GM18951 (cell line): Measurements from ENCODE around the gene ATXN10.
"Not testable (repeated sequence)": the region's sequence is repeated elsewhere in the genome, so short reads cannot be mapped to it uniquely, and the experiment has no call there.

ENCODE experiments used
- POLR2A ChIP-seq: IDR thresholded peaks from 4 replicates; pipeline ENCODE4 v1.6.1; 2011; ENCODE audit warnings: mild to moderate bottlenecking; ENCODE audit not compliant: insufficient read length, insufficient read depth; ENCODE audit errors: extremely low read depth
- in situ Hi-C: fragments of 300-500 bp; cut with MboI; formaldehyde crosslinking; loops from one replicate; pipeline ENCODE4 v1.12.0; 2022; ENCODE audit warnings: low sequenced_read_pairs, mixed read lengths, inconsistent platforms; ENCODE audit not compliant: unreplicated experiment

Gene ATXN10, protein sequence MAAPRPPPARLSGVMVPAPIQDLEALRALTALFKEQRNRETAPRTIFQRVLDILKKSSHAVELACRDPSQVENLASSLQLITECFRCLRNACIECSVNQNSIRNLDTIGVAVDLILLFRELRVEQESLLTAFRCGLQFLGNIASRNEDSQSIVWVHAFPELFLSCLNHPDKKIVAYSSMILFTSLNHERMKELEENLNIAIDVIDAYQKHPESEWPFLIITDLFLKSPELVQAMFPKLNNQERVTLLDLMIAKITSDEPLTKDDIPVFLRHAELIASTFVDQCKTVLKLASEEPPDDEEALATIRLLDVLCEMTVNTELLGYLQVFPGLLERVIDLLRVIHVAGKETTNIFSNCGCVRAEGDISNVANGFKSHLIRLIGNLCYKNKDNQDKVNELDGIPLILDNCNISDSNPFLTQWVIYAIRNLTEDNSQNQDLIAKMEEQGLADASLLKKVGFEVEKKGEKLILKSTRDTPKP

DNA sequence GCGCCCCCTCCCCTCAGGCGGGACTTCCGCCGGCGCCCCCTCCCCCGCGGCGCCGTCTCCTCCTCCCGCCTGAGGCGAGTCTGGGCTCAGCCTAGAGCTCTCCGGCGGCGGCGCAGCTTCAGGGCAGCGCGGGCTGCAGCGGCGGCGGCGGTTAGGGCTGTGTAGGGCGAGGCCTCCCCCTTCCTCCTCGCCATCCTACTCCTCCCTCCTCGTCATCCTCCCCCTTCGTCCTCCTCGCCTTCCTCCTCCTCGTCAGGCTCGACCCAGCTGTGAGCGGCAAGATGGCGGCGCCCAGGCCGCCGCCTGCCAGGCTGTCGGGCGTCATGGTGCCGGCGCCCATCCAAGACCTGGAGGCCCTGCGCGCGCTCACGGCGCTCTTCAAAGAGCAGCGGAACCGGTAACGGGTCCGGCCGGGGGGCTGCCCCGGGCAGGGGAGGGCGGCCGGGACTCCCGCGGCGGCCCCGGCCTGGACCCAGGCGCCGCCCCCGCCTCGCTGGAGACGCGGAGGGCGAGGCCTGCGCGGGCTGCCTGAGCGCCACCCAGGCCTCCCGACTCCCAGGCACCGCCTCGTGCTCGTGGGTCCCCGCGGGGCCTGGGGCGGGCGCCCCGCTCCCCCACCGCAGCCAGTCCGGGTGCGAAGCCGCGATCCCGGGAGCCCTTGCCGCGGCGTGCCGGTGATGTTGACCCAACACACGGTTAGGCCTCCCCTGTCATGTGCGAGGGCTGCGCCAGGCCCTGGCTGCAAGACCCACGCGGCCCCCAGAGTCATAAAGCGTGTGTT is at the start of gene ATXN10:
TSS of gene ATXN10 (plus strand) at position 52 of the 781 bp plus-strand sequence. CDS start at position 282, 230 bp downstream.
- peak; percentile 76 for TF ChIP-seq POLR2A
- in situ Hi-C loops: no loop called here

DNA sequence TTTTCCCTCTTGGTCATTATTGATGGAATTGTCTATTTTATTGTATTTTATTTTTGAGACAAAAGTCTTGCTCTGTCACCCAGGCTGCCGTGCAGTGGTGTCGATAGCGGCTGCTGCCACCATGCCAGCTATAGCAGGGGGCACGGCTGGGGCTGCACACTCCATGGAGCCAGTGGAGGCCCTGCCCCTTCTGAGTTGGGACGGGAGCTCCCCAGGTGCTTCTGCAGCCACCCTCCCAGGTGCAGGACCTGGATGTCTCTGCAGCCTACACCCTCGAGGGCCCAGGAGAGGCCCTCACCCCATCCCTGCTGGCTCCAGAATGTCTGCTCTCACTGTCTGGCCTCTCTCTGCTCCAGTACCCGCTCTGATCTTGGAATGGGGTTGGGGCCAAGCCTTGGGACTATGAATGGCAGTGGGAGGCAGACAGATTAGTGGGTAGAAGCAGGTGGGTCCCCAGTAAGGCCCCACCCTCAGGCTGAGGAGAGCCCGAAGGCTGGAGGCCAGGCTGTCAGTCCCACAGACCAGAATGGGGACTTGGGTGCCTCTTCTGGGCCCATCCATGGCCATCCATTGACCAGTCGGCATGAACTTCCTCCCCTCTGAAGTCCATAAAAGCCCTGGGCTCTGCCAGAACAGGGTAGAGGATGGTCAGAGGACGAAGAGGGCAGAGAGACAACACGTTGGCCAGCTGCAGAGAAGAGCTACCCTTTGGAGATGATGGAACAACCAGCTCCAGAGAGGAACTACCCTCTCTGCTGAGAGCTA is 49.6 kb upstream of the ATXN10 start:
- in situ Hi-C loops: no loop called here
- no peak for TF ChIP-seq POLR2A

DNA sequence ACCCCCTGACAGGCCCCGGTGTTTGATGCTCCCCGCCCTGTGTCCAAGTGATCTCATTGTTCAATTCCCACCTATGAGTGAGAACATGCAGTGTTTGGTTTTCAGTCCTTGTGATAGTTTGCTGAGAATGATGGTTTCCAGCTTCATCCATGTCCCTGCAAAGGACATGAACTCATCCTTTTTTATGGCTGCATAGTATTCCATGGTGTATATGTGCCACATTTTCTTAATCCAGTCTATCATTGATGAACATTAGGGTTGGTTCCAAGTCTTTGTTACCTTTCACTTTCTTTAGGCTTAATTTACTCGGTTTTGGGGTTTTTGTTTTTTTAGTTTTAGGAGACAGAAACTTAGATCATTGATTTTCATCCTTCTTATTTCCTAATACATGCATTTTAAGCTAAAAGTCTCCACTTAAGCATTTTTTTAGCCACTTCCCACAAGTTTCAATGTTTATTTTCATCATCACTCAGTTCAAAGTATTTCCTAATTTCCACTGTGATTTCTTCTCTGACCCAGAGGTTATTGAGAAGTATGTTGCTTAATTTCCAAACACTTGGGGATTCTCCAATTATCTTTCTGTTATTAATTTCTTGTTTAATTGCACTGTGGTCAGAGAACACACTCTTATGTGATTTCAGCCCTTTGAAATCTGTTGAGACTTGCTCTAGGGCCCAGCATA is 48.0 kb upstream of the ATXN10 start:
- in situ Hi-C loops: not testable (repeated sequence)

DNA sequence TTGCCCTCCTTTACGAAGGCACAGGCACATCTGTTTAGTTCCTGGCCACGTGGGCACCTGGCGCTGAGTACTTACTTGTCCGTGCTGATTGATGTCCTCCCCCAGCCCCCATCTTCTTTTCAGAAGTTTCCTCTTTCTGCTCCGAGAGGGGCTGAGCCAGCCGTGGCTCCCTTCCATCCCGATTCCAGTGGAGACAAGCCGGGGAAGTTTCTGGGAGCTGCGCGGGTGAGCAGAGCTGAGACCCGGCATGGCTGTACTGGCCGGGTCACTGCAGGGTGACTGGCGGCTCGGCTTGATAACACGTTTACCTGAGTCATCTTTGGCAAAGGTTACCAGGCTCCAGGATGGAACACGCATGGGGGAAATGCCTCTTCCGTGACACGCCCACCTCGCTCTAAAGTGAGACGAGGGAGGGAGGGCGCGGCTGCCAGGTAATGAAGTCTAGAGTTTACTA is 45.4 kb upstream of the ATXN10 start:
- in situ Hi-C loops: no loop called here
- no peak for TF ChIP-seq POLR2A

DNA sequence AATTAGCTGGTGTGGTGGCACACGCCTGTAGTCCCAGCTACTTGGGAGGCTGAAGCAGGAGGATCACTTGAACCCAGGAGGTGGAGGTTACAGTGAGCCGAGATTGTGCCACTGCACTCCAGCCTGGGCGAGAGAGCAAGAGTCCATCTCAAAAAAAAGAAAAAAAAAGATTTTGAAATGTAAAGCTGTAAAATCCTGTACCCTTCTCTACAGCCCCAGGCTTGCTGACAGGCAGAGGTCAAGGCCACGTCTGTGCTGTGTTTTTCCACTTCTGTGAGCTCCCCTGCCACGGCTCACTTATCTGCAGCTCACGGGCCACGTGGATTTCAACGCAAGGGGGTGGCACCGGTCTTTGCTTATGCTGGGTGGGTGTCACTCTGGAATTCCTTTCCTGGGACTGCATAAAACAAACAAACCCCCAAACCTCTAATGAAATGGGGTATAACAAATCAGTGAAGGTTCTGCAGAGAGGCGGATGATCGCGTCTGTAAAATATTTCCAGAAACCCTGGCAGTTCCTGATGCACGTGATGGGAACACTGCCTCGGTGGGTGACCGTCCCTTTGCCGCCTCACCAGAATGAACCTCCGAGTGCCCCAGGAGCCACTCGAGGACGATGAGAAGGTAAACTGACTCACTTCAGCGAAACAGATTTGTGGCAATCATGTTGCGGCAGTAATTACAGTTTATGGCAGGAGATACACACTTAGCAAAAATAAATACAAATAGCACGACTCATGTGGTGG is 44.0 kb upstream of the ATXN10 start:
- no peak for TF ChIP-seq POLR2A
- in situ Hi-C loops: no loop called here

DNA sequence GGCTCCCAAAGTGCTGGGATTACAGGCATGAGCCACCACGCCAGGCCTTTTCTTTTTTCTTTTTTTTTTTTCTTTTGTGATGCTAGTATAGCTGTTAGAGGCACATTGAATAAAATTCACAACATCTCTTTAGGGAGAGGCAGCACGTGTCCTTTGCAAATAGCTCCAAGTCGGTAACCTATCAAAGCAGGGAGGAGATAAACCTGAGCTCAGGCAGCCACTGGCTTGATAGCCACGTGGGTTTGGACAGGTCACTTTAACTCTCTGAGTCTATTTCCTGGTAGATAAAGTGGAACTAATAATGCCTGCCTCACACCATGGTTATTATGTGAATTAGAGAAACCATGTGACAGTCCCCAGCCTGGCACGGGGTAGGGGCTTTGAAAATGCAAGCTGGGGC is 43.1 kb upstream of the ATXN10 start:
- TF ChIP-seq POLR2A: no peak
- in situ Hi-C loops: no loop called here

DNA sequence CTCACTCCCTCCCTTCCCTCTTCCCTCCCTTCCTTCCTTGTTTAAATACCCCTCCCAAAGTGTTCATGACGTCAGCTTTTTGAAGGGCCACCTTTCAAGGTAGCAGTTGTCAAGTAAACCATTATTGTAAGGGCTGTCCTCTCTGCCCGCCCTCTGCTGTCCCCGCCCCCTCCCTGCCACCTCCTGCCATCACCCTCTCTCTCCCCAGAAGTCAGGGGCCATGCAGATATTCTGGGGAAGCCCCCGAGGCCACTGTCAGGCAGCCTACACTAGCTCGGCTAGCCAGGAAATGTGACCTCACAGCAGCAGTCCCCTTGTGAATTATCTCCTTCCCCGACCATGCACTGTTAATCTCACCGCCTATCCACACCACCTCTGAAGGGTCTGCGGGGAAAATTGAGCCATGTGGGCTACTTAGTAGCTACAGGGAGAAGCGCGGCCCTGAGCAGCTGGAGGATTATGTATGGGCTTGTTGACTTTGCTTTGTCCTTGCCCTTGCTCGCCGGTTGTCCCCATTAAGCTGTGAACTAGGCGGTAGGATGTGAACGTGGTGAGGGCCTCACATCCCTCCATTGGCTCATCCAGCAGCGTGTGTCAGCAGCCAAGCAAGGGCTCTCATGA is 42.1 kb upstream of the ATXN10 start:
- no peak for TF ChIP-seq POLR2A
- in situ Hi-C loops: no loop called here

DNA sequence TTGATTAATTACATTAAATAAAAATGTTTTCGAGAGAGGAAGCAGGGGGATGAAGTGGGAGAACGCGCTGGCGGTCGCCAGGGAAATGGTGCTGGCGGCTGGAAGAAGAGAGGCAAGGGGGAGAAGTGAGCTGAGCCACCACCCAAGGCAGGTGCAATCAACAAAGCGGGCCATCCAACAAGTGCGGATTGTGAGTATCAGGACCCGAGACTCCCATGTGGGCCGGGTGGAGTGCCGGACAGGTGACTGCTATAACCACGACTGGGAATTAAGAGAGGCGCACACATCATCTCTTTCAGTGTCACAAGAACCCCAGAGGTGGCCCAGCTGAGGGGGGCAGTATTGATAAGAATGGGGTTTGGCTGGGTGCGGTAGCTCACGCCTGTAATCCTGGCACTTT is 41.2 kb upstream of the ATXN10 start:
- TF ChIP-seq POLR2A: no peak
- in situ Hi-C loops: no loop called here

DNA sequence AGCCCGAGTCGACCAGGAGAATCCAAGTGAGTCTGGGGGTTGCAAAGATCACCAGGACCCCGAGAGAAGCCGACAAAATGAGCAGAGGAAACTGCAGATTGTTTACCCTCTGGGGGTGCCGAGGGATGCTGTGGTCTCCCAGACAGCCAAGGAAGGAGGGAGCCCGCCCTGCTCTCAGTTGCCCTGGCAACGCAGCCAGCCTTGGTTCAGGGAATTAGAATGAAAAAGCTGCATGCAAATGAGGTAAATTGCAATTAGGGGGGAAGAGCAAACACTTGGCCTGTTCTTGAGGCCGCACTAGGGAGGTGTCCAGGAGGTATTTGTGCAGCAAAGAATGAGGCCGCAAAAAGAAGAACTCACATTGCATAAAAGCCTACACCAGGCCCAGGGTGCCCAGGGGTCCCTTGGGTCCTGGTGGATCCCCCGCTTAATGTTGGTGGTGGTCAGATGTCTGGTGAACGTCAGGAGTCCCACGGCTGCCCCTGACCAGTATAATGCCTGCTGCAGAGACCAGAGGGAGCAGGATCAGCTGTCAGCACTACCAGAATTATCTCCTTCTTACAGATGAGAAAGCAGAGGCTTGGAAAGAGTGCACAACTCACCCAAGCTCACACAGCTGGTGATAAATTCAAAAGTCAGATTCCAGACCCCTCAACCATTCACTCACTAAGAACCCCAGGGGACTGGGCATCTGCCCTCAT is 40.3 kb upstream of the ATXN10 start:
- no peak for TF ChIP-seq POLR2A
- in situ Hi-C loops: no loop called here

DNA sequence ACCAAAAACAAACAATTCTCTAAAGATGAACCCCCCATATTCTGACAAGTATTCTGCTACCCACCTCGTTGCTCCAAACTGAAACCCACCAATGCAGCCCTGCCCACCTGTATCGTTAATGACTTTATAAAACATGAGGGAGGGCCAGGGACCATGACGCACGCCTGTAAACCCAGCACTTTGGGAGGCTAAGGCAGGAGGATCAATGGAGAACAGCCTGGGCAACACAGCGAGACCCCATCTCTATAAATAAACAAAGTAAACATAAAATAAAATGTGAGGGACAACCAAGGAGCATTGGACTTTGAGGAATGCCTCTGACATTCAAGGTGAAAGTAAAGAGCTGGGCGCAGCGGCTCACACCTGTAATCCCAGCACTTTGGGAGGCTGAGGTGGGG is 39.8 kb upstream of the ATXN10 start:
- in situ Hi-C loops: no loop called here
- TF ChIP-seq POLR2A: no peak
